ENCODE data around the gene MAP7.

MAP7 gene

DNA sequence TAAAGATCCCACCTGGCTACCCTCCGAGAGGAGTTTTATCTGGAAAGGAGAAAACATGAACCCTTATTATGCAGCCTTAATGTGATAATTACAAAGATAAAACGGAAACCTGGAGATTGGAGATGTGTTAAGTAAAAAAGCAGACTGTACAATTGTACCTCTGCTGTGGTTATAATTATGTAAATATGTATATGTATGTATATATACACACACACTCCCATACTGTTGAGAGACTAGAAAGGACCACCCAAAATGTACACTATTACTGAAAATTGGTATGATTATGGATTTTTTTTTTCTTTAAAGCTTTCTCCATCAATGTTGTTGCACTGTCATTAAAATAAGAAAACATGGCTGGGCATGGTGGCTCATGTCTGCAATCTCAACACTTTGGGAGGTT is 188.4 kb downstream of the MAP7 start:
- TF ChIP-seq, protein P1, sequence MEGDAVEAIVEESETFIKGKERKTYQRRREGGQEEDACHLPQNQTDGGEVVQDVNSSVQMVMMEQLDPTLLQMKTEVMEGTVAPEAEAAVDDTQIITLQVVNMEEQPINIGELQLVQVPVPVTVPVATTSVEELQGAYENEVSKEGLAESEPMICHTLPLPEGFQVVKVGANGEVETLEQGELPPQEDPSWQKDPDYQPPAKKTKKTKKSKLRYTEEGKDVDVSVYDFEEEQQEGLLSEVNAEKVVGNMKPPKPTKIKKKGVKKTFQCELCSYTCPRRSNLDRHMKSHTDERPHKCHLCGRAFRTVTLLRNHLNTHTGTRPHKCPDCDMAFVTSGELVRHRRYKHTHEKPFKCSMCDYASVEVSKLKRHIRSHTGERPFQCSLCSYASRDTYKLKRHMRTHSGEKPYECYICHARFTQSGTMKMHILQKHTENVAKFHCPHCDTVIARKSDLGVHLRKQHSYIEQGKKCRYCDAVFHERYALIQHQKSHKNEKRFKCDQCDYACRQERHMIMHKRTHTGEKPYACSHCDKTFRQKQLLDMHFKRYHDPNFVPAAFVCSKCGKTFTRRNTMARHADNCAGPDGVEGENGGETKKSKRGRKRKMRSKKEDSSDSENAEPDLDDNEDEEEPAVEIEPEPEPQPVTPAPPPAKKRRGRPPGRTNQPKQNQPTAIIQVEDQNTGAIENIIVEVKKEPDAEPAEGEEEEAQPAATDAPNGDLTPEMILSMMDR (conservative IDR thresholded peaks at IDR 0.05) = no peak
- TF ChIP-seq ZFX (IDR thresholded peaks at IDR 0.05) = no peak
- no peak overlapping the region for H3K27ac ChIP-seq

DNA sequence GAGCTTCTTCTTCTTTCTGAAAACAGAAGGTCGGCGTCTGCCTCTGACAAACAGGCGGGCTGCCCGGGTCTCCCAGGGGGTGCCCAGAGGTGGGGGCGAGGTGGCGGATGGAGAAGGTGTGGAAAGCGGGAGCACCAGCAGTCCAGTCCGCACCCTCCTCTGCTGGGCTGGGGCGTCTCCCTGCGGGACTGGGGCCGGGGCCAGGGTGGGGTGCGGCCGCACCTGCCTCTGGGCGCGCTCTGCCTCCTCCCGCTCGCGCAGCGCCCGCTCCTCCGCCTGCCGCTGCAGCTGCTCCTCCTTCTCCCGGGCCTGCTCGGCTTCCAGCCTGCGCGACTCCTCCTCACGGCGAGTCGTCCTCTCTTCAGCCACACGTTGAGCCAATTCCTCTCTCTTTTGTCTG is 189.4 kb downstream of the MAP7 start:
- H3K27ac ChIP-seq = no peak overlapping the region
- TF ChIP-seq, protein P1 (conservative IDR thresholded peaks at IDR 0.05) = no peak
- TF ChIP-seq ZFX (IDR thresholded peaks at IDR 0.05) = no peak

DNA sequence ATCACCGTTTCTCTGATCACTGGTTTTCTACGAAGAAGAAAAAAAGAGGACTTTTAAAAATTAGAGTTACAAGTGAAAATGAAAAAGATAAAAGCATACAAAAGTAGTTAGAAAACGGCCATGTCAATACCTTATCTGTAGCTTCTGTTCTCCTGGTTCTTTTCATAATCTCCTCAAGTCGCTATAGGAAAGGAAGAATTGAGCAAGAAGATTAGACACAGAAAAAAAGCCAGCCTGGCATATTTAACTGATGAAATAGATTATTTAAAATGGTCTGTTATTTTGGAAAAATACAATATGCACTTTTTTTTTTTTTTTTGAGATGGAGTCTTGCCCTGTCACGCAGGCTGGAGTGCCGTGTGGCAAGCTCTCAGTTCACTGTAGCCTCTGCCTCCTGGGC is 190.4 kb downstream of the MAP7 start:
- no peak overlapping the region for H3K27ac ChIP-seq

DNA sequence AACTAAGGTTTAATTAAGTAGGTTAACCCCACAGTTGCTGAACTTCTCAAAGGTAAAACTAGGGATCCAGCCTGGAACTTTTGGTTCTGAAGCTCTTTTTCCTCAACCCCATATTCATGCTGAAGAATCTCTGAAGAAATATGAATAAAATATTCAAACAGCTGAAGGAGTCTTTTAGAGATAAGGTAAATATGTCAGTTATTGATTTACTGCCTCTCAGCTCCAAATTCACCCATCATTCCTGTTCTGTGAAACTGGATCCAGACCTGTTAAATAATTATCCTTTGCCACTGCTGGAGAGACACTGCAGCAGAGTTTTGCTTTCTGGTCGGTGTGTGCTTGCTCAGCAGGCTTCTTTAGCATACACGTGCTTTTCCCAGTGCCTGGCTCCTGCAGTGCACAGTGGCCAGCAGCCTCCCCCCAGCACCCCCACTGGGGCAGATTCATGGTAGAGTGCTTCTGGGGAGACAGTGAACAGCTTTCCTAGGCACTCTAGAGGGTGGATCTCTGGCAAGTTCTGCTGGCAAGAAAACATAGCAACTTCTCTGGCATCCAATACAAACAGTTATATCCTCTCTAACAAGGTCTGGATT is 198.6 kb downstream of the MAP7 start:
- TF ChIP-seq, protein P1 (conservative IDR thresholded peaks at IDR 0.05) = no peak
- TF ChIP-seq ZFX (IDR thresholded peaks at IDR 0.05) = no peak
- no peak overlapping the region for H3K27ac ChIP-seq

More for the DNA sequence above, 190.4 kb downstream of the MAP7 start:
- no peak for TF ChIP-seq ZFX (IDR thresholded peaks at IDR 0.05)
- TF ChIP-seq, protein P1 (conservative IDR thresholded peaks at IDR 0.05) = no peak

DNA sequence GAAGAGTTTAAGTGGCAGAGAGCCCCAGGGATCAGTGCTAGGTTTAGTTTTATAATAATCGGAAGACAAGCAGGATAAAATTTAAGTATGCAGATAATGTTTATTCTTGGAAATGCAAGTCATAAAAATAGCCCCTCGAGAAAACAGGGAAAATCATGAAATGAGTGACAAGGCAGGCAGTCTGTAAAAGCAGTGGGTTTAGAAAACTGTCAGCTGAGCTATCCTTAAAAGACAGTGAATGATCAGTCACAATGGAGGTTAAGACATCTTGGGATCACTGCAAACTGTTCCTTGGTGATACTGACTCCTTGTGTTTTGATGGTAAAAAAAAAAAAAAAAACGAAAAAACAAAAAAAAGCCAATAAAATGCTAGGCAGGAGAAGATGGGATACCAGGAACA is 199.3 kb downstream of the MAP7 start:
- H3K27ac ChIP-seq = no peak overlapping the region

DNA sequence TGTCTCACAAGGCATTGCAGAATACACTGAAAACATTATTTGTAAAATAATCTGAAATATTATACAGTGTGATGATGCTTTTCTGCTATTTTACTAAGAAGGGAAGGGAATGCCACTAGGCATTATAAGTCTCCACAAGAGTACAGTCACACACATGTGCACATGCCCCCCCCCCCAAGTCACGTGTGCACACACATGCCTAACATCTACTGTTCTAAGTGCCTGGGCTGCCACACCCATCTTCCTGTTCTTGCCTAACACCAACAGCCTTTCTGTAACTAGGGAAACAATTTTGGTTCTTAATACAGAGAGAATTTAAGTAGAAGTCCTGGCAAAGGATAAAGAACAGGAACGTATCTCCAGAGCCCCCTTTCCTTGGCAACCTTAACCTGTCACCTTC is 202.4 kb downstream of the MAP7 start:
- H3K27ac ChIP-seq = no peak overlapping the region
- TF ChIP-seq, protein P1 (conservative IDR thresholded peaks at IDR 0.05) = no peak
- TF ChIP-seq ZFX (IDR thresholded peaks at IDR 0.05) = no peak

More for the DNA sequence above, 199.3 kb downstream of the MAP7 start:
- TF ChIP-seq, protein P1 (conservative IDR thresholded peaks at IDR 0.05) = no peak
- no peak for TF ChIP-seq ZFX (IDR thresholded peaks at IDR 0.05)

DNA sequence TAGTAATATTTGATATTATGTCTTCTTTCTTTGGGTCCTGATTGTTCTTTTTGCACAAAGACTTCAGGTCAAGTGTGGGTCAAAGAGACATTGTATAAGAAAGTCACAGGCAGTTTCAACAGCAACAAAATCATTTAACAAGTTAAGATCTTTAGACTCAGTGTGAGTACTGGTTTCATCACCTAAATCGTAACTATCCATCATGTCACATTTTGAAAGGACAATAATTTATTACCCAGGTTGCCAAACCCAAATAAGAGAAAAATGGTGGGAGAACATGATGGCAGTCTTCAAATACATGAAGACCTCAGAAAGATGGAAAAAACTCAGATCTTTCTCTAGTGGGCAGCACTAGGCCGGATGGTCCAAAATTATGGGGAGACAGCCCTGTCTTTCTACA is 205.1 kb downstream of the MAP7 start:
- TF ChIP-seq ZFX (IDR thresholded peaks at IDR 0.05) = no peak
- TF ChIP-seq, protein P1 (conservative IDR thresholded peaks at IDR 0.05) = no peak
- no peak overlapping the region for H3K27ac ChIP-seq
